Tibial nerve (tissue), 4 donors: Measurements from ENCODE around the gene ADRA1B. TPM values are rescaled to one million over a fixed set of nuclear protein-coding genes. Genes with fewer than 3 reads are reported as not detected.

Experiments
- DNase-seq, 2 donors: peaks; one replicate each; pipeline ENCODE4 v3.0.0-alpha.2; 2019; ENCODE audit warnings: low spot score in 2 of 2
- H3K27ac ChIP-seq, 4 donors: fragments of 200-600 bp; sonication (generic) in 3 of 4; one replicate each; pipeline ENCODE4 v1.5.1; 2017 to 2019; ENCODE audit warnings: mild to moderate bottlenecking in 1 of 4
- H3K27me3 ChIP-seq, 2 donors: fragments of 200-600 bp; sonication (generic) in 1 of 2; one replicate each; pipeline versions ENCODE4 v1.5.1 to v1.6.0; 2017 to 2019
- H3K36me3 ChIP-seq, 3 donors: fragments of 200-600 bp; sonication (generic); one replicate each; pipeline ENCODE4 v1.5.1; 2018 to 2019
- H3K4me1 ChIP-seq, 4 donors: fragments of 200-600 bp; sonication (generic) in 3 of 4; one replicate each; pipeline ENCODE4 v1.5.1; 2017 to 2019
- H3K4me3 ChIP-seq, 4 donors: fragments of 200-600 bp; sonication (generic) in 3 of 4; one replicate each; pipeline ENCODE4 v1.5.1; 2017 to 2019; ENCODE audit warnings: mild to moderate bottlenecking in 1 of 4, moderate library complexity in 1 of 4
- H3K9me3 ChIP-seq, 4 donors: fragments of 200-600 bp; sonication (generic) in 3 of 4; one replicate each; pipeline ENCODE4 v1.5.1; 2017 to 2019
- EP300 ChIP-seq, 2 donors: sonication (generic); formaldehyde crosslinking; IDR thresholded peaks; one replicate each; pipeline ENCODE4 v1.6.1; 2017; ENCODE audit warnings: antibody characterized with exemption in 2 of 2, mild to moderate bottlenecking in 1 of 2
- POLR2A ChIP-seq, 2 donors: fragments of 450-650 bp; IDR thresholded peaks; one replicate each; pipeline ENCODE4 v1.6.1; 2017; ENCODE audit warnings: antibody characterized with exemption in 2 of 2, mild to moderate bottlenecking in 2 of 2, moderate library complexity in 2 of 2
- WGBS, 2 donors: methylation state at CpG; one replicate each; pipeline ENCODE4 v1.1.5; 2018; 5-methylcytosine and 5-hydroxymethylcytosine counted together
- total RNA-seq, 4 donors: library from RNA; depleted of rRNA; stranded (reverse); fragments of >200 nt; gene quantifications; one replicate each; pipeline ENCODE4 v1.1.0, GENCODE V29; 2016
- TF ChIP-seq, protein P1 (sequence below), 5 experiments: fragments of 200-600 bp in 3 of 5; fragments of 450-650 bp in 2 of 5; sonication (generic) in 3 of 5; IDR thresholded peaks; one replicate each; pipeline ENCODE4 v1.5.1; 2016 to 2019; ENCODE audit warnings: antibody characterized with exemption in 5 of 5, mild to moderate bottlenecking in 3 of 5, moderate library complexity in 2 of 5

Gene ADRA1B
- total RNA-seq, 4 donors from 2014 or later, result 3.6 to 6.9 (median 6.2) TPM

DNA sequence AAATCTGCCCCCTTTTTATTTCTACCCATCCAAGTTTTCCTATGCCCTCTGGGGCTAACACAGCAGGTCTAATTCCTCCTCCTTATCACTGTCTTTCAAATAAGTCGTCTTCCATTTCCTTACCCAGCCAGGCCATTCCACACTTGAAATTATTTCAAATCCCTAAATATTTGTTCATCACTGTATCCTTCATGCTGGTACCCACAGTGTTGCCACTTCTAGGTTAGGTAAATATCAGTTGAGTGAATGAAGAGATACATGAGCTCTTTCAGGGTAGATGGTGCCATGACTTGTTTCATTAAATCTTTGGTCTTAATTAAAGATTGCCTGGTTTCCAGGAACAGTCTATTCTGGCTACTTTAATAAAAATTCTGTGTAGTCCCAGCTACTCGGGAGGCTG lies 35.6 kb upstream of the ADRA1B start:
- peaks cover 0 to 19% (median 0%) of the 10 kb centered on the region in 4 donors for H3K4me1 ChIP-seq
- no peak for DNase-seq
- H3K4me3 ChIP-seq, result no peak overlapping the region
- TF ChIP-seq EP300 (IDR thresholded peaks at IDR 0.05), result no peak
- TF ChIP-seq, protein P1, sequence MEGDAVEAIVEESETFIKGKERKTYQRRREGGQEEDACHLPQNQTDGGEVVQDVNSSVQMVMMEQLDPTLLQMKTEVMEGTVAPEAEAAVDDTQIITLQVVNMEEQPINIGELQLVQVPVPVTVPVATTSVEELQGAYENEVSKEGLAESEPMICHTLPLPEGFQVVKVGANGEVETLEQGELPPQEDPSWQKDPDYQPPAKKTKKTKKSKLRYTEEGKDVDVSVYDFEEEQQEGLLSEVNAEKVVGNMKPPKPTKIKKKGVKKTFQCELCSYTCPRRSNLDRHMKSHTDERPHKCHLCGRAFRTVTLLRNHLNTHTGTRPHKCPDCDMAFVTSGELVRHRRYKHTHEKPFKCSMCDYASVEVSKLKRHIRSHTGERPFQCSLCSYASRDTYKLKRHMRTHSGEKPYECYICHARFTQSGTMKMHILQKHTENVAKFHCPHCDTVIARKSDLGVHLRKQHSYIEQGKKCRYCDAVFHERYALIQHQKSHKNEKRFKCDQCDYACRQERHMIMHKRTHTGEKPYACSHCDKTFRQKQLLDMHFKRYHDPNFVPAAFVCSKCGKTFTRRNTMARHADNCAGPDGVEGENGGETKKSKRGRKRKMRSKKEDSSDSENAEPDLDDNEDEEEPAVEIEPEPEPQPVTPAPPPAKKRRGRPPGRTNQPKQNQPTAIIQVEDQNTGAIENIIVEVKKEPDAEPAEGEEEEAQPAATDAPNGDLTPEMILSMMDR (IDR thresholded peaks at IDR 0.05), result no peak
- no peak for TF ChIP-seq POLR2A (IDR thresholded peaks at IDR 0.05)
- no peaks in the 10 kb centered on the region for H3K9me3 ChIP-seq
- no peaks in the 10 kb centered on the region for H3K36me3 ChIP-seq
- no peaks in the 10 kb centered on the region for H3K27me3 ChIP-seq
- H3K27ac ChIP-seq, result no peak overlapping the region
- 91 to 92% methylated on average over 2 of the region's 2 CpGs for WGBS, 2 donors

DNA sequence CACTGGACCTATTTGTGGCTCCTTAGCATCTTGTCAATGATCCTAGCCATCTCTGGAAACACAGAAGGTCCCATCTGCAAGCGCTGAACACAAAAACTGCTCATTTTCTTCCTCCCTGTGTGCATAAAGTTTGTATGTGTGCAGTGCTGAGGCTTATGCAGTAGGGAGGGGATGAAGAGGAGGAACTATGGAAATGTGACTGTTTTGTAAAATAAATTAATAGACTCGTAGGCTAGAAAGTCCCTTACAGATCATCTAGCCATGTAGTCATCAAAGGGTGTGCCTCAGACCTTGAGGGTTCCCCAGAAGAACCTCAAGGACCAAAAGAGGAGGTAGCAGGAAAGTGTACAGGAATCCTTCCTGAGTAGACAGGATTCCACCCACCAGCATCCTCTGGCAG lies 34.3 kb upstream of the ADRA1B start:
- Histone ChIP-seq H3K36me3 (no peaks in the 10 kb centered on the region), H3K9me3 (no peaks in the 10 kb centered on the region), H3K27ac (no peak overlapping the region), H3K4me1 (peaks cover 0 to 19% (median 0%) of the 10 kb centered on the region in 4 donors), H3K27me3 (no peaks in the 10 kb centered on the region), H3K4me3 (no peak overlapping the region)
- 70 to 75% methylated on average over 2 of the region's 2 CpGs for WGBS, 2 donors
- TF ChIP-seq POLR2A (IDR thresholded peaks at IDR 0.05), result no peak
- TF ChIP-seq EP300 (IDR thresholded peaks at IDR 0.05), result no peak
- TF ChIP-seq, protein P1 (IDR thresholded peaks at IDR 0.05), result no peak
- no peak for DNase-seq

DNA sequence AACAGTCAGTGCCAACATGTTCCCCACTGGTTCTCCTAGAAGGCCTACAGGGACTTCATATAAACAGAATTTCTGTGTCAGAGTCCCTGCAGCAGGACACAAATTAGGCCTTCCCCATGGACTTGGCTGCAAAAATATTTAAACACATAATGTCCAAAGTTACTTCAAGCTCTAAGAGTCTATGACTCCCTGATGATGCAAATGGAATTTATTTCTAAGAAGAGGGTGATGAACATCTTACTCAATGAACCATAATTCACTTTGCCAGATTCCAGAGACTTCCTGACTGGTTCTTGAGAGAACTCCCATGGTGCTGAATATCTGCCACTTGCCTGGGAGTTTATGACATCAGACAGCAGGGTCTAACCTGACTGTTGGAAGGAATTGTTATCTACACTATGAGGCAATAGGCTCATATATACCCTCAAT lies 32.7 kb upstream of the ADRA1B start:
- Histone ChIP-seq H3K27ac (no peak overlapping the region), H3K27me3 (no peaks in the 10 kb centered on the region), H3K36me3 (no peaks in the 10 kb centered on the region), H3K4me3 (no peak overlapping the region), H3K4me1 (peaks cover 0 to 6% (median 0%) of the 10 kb centered on the region in 4 donors), H3K9me3 (no peaks in the 10 kb centered on the region)
- peak in 1 of 2 donors; percentile 18 for TF ChIP-seq EP300 (IDR thresholded peaks at IDR 0.05)
- TF ChIP-seq, protein P1 (IDR thresholded peaks at IDR 0.05), result no peak
- TF ChIP-seq POLR2A (IDR thresholded peaks at IDR 0.05), result no peak
- DNase-seq, result no peak

DNA sequence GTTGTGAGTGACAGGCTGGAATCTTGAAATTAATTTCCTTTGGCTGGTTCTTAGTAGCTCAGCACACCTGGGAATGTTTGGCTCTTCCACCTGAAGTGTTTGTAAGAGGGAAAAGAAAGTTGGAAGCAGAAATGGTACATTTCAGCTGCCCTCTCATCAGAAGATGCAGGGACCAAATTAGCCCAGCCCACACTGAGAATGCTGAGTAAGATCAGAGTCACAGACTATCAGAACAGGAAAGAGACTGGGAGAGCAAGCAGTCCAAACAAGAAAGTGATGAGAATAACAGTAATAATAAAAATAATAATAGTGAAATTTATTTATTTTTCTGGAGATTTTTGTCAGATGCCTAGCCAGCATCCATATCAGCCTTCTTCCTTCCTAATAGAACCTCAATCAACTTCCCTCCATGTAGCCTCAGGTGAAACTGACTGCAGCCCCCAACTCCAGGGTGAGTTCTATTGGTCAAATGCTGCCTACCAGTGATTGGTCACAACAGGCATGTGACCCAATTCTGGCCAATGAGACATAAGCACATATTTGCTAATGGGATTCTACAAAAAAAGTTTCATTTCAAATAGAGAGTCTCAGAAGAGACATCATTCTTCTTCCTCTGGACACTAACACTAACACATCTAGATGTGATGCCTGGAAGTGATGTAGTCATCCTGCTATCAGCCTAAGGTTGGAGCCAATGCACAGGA lies 31.2 kb upstream of the ADRA1B start:
- Histone ChIP-seq H3K9me3 (no peaks in the 10 kb centered on the region), H3K4me3 (no peak overlapping the region), H3K4me1 (no peaks in the 10 kb centered on the region), H3K27me3 (no peaks in the 10 kb centered on the region), H3K36me3 (no peaks in the 10 kb centered on the region), H3K27ac (no peak overlapping the region)
- DNase-seq, result no peak
- TF ChIP-seq EP300 (IDR thresholded peaks at IDR 0.05) (no peak), POLR2A (IDR thresholded peaks at IDR 0.05) (no peak)

DNA sequence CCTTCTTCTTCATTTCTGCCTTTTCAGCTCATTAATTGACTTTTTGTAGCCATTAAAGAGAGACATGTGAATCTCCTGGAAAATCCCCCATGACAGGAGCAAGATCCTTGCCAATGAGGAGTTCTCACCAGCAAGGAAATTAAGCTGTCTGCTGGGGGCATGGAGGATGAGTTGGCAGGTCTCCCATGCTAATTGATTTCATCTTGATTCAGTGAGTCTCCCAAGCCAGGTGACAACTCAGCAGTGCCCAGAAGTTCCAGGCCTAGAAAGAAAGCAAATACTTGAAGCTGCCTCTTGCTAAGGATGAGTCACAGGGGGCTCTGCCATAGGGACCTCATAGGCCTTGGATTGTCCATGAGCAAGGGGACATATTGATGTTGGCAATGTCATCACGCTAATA lies 30.0 kb upstream of the ADRA1B start:
- H3K27ac ChIP-seq, result no peak overlapping the region
- TF ChIP-seq POLR2A (IDR thresholded peaks at IDR 0.05) (no peak), EP300 (IDR thresholded peaks at IDR 0.05) (no peak)
- TF ChIP-seq, protein P1 (IDR thresholded peaks at IDR 0.05), result no peak
- WGBS, 2 donors, result 89 to 91% methylated on average over 1 of the region's 1 CpG
- H3K4me3 ChIP-seq, result no peak overlapping the region
- no peaks in the 10 kb centered on the region for H3K9me3 ChIP-seq
- H3K4me1 ChIP-seq, result no peaks in the 10 kb centered on the region
- no peak for DNase-seq
- no peaks in the 10 kb centered on the region for H3K36me3 ChIP-seq
- H3K27me3 ChIP-seq, result no peaks in the 10 kb centered on the region
